ENCODE data around the gene SLC23A1.

SLC23A1 gene

DNA sequence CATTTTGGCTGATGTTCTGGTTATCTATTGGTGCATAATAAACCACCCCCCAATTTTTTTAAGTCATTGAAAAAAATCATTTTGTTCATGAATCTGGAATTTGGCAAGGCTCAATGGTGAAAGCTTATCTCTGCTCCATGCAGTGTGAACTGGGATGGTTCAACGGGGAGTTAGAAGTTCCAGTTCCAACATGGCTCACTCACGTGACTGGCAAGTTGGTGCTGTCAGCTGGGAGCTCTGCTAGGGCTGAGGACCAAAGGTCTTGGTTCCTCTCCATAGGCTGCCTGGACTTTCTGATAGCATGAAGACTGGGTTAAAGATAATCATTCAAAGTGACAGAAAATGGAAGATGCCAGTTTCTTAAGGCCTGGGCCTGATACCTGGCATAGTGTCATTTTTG, 23.9 kb upstream of the SLC23A1 start:
- no peak for DNase-seq

DNA sequence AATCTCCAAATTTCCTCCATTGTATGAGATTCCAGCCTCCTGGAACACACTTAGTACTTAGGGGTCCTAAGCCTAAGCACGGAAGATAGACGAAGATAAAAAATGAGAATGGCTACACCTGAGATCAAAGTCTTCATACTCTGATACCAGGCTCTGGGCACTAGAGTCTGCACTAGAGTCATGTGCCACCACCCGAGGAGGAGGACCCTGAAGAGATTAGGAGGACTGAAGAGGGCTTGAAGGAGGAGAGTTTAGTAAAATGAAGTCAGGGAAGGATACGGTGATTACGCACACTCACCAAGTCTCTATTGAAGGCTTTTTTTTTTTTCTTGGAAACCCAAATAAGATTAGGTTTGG, 21.4 kb upstream of the SLC23A1 start:
- no peak for DNase-seq

DNA sequence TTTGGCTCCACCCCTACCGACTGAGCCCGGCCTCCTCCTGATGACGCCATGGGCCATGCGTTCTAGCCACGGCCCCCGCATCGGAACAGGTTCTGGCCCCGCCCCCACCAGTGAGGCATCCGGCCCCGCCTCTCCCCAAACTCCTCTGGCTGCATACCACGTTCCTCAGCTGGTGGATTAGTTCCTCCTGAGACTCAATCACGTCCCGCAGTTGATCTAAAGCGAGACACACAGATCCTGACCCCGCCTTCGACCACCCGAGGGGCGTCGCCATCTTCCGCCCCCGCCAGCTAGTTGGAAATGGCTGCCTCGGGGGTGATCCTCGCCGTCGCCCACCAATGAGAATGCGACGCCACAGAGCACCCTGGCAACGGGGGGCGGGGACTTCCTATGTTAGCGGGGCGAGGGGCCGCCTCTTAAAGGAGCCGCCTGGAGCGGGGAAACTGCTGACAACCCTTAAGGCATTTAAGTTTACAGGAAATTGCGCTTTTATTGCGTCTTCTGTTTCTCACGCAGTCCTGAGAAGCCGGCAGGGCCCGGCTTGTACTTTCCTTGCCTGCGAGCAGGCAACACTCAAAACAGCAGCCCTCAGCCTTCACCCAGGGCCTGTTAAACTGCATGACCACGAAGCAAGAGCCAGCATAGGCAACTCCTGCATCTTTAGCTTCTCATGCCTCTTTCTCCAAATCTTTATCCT, 20.8 kb upstream of the SLC23A1 start, which contains the start of gene SPATA24:
SPATA24 (minus strand) TSS at position 303 of the 697 bp plus-strand sequence; CDS start at position 274, 29 bp downstream.
- DNase-seq, result peak; percentile 99

DNA sequence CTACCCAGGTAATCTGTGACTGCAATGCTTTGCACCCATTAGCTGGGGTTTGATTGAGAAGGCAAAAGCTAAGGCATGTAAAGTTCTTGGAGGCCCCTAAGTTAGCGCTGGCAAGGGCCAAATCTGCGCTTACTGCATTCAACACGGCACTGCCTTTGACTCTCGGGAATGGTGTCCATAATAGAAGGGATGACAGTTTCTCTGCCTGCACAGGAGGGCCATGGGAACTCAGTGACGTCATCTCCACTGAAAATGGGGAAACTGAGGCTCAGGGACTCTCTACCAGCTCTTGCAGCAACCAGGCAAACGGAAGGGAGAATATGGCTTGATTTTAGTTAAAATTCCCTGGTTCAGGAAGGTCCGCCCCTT, 20.3 kb upstream of the SLC23A1 start:
- DNase-seq, result no peak

DNA sequence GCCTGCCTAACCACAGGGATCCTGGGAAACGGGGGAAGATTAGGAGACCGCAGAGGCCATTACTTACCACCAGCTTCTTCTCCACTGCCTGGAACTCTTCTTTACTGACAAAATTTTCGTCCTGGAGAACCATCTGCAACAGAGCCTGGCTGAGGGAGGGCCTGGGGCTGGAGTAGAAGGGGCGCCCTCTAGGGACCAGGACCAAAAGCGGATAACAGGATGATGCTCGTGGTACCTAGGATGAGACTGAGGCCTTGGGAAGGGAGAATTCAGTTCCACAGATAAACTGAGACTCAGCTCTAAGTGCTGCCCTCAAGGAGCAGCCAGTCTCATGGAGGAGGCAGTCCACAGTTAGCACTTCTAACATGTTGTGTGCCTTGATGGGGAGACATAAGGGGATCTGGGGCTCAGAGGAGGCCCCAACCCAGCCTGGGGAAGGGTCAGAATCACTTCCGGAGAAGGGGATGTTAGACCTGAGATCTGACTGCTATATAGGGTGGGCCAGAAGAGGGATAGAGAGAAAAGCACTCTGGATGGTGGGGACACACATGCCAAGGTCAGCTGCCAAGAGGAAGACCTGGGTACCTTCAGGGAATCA, 19.6 kb upstream of the SLC23A1 start:
- no peak for DNase-seq

DNA sequence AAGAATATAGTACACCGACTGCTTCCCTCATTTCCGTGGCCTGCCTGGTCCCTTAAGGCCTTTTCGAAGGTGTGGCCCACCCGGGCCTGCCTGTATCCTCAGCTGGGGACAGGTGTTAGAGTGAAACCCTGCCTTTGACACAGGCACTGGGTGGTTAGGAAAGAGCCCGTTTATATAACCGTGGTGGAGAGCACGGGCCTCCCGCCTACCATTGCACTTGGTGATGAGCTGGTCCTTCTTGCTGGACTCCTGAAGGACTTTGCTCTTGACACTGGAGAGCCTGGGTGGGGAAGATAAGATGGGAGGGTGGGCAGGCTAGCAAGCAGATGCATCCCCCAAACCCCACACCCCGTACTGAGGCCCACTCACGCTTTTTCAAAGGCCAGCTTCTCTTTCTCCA, 18.4 kb upstream of the SLC23A1 start:
- no peak for DNase-seq

DNA sequence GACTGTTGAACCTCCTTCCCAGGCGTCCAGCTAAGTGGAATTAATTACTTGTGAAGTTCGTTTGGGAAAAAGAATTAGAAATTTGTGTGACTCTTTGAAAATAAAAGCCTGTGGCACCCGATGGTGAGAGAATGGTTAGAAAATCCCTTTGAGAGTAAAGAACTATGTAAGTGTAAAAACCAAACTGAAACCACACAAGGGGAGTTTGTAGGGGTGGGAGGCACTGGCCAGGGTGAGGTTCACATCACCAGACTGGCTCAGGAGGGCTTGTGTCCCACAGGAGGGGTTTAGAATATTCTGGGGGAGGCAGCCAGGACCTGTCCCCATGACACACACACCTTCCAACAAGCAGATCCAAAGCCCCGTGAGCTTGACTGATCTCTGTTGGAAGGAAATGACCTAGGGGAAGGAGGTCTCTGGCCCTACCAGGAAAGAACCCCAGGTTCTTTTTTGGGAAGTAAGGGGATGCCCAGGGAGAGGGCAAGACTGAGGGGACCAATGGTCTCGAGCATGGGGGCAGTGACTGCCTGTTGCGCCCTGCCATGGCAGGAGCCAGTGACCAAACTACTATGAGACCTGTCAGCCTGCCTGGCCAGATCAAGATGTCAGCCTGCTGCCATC, 16.5 kb upstream of the SLC23A1 start:
- DNase-seq, result no peak

DNA sequence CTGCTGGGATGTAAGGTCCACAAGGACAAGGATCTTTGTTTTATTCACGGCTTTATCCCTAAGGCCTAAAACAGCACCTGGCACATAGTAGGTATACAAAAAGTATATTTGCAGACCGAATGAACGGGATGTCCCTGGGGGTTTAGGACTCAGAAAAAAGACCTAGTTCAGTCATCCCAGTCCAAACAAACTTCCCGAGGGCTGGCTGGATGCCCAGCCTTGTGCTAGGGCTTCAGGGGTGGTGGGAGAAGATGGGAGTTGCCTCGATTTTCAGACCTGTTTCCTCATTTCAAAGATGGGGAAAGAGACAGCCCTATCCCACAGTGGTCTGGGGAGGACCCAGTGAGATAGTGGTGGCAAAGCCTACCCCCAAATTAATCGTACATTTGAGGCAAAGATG, 14.8 kb upstream of the SLC23A1 start:
- DNase-seq, result no peak

DNA sequence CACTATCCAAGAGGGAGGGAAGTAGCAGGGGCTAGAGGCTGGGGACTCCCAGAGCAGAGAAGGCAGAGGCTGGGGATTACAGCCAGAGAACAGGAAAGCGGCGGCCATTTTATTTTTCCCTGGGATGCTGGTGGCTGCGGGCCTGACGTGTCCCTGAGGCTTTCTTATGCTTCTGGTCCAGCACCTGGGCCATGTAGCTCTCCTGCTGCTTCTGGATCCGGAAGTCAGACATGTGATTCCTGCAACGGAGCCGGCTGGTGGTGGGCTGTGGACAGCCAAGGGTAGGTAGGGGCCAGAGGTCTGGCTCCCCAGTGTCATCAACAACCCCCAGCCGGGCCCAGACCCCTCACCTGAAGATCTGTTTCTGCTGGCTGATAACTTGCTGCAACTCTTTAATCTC, 13.6 kb upstream of the SLC23A1 start:
- DNase-seq, result no peak

DNA sequence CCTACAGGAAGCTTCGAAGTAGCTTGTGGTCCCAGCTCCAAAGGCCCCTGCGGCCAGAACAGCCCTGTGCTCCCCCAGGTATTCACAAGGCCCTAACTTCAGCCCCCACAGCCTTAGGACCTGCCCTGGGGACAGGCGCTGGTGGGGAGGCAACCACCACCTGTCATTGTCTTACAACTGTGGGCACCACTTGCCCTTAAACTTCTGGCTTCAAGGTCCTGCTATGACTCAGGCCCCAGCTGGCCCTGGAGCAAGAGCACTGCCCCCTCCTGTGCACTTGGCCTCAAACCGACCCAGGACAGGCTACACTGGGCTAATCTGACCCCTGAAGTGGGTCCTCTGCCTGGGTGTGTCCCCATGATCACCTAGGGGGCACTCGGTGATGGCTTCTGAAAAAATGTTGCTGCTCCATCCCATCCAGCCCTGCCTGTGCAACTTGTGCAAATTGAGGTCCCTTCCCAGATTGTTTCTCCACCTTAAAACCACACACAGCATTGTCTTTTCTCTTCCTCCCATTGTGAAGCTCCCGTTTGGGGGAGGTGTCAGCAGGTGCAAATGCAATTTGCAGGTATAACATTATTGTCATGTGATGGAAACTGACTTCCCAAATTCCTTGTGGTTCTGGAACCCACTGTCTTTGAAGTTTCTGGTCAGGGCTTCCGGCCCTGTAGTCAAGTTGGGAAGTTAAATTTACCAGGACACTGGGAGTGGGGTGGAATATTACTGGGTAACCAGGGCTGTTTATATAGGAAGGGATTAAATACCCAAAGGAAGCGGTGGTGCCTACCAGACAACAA, 12.9 kb upstream of the SLC23A1 start:
- no peak for DNase-seq

DNA sequence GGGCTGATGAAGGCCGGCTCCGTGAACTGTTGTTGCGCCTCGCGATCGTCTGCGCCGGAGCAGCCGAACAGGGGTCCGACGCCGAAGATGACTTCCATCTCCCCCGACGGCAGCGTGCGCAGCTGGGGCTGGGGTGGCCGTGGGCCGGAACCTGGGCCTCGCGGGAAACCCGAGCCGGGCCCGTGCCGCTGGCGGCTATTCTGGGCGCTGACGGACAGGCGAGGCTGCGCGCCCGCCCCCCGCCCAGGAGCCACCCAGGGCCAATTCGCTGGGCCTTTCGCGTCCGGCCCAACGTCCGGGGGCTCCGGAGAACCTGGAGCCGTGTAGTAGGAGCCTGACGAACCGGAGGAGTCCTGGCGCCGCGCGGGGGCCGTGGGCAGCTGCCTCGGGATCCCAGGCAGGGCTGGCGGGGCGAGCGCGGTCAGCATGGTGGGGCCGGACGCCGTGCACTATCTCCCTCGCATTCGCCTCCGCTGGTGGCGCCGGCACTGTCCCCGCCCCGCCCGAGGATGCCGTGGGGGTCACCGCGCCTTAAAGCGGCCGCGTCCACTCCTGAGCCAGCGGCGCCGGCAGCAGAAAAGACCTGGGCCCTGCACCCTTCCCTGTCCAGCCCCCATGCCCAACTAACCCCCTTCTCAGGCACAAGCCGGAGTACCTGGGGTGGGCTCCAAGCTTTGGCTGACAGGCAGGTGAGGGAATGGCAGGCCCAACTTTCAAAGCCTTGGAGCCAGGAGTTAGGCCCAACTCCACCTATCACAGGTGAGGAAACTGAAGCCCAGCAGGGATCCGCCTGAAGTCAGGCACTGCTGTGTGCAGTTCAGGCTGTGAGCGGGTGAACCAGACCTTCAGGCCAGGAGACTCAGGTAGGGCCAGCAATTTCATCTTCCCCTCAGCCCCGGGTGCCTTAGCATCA, 11.8 kb upstream of the SLC23A1 start, which contains the start of gene PROB1:
PROB1 (minus strand) TSS at position 451 of the 913 bp plus-strand sequence; CDS start at position 428, 23 bp downstream.
- DNase-seq, result no peak

DNA sequence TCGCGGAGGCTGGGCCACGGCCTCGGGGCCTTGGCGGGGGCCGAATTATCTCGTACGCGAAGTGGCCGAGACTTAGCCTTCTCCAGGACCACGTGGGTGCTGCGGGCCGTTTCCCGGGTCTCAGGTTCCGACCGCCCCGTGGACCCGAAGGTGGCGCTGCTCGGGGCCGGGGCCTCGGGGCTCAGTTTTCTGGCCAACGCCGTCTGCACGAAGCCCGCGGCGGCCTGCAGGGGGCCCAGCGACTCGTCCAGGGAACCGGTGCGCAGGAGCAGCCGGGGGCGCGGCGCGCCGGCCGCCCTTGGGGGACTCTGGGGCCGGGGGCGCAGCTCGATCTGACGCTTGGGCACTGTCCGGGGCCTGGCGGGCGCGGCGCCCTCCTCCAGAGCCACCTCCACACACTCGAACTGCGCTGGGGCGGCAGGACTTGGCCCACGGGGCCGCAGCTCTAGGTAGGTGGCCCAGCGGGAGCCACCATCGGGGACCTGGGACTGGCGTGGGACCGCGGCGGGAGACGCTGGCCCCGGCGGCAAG, 11.1 kb upstream of the SLC23A1 start:
- DNase-seq, result no peak

DNA sequence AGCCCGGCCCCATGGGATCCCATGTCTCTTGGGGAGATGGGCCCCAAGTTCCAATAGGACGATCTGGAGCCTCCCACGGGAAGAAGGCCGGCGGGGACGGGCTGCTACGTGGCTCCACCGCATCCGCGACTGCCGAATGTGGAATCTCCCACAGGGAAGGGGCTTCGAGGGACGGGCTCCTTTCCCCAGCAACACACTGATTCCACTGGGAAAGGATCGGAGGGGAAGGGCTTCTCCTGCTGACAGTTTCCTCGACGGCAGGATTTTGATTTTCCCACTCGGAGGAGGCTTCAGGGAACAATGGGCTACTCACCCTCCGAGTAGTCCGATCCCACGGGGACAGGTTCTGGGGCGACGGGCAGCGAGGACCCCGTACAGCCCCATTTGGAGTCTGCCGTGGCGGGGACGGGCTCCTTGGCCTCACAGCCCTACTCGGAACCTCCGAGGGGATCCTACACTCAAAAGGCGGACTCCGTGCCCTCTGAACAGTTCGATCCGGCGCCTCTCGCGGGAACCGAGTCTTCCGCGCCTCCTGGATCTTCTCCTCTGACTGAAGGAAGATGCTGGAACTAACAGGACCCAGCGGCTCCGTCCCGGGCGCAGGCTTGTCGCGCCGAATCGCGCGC, 10.5 kb upstream of the SLC23A1 start:
- no peak for DNase-seq

DNA sequence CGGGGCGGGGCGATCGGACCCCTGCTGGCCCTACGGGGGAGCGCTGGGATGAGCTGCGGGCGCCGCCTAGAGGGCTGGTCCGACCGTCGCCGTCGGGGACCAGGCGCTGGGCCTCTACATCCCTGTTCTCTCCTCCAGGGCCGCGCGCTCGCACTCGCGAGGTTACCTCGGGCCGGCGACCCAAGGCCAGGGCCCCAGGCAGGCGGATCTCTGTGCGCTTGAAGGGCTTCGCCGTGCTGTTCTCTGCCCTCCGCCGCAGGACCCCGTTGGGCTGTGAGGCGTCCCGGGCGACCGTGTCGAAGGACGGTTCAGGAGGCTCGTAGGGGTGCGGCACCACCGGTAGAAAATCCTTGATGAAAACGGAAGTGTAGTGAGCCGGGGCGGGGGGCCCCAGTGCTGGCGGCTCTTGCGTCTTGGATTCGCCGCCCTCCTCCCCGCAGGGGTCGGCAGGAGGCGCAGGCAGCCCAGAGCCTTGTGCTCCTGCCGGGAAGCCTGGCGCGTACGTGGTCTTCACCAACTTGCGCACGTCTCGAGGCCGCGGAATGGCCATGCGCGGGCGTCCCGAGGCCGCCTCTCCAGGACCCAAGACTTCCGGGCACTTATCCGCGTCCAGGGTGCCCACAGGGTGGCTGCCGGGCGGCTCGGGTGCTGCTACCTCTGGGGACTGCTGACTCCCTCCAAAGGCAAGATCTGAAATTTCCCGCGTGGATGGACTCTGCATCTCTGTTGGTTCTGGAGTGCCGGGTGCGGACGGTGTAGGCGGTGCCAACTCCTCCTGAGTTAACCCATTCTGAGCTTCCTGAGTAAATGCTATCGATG, 9.8 kb upstream of the SLC23A1 start:
- DNase-seq, result no peak

DNA sequence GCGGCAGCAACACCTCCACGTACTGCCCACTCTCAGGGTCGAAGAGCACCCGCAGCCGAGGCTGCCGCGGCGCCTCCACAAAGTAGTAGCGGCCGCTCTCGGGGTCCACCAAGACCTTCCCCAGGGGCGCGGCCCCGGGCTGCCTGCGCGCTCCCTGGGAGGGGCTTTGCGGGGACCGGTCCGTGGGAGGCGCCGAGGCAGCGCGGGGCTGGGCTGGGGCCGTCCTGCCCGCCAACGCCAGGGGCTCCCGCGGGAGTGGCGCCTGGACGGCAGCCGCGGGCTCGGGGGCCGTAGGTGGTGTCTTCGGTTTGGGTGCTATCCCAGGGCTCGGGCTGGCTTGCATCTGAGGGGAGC, 9.2 kb upstream of the SLC23A1 start:
- no peak for DNase-seq

DNA sequence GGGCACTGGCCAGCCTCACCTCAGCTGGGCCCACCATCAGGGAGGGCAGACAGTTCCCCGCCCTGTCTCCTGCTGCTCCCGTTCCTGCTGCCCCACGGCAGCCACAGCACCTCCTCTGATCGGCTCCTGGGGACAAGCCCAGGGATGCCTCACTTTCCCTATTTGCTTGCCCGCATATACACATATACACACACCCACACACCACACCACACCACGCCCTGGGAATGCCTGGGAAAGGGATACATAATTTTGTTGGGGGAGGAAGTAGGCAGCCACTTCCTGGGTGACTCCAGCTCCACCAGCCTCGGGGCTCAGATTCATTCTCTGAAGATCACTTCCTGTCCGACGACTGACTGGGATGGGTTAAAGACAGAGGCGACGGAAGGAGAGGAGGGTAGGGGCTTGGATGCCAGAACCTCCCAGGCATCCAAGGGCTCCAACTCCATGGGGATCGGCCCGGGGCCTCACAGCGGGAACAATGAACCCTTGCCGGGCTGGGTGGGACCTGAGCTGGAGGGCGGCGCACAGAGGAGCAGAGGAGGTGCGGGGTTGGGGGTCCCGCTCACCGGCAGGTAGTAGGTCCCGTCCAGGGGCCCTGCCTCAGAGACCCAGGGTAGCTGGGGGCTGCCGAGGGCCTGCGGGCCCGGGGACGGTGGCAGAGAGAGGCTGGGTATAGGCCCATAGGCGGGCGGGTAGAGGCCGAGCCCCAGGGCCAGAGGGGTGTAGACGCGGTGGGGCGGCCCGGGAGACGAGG, 8.7 kb upstream of the SLC23A1 start:
- no peak for DNase-seq

DNA sequence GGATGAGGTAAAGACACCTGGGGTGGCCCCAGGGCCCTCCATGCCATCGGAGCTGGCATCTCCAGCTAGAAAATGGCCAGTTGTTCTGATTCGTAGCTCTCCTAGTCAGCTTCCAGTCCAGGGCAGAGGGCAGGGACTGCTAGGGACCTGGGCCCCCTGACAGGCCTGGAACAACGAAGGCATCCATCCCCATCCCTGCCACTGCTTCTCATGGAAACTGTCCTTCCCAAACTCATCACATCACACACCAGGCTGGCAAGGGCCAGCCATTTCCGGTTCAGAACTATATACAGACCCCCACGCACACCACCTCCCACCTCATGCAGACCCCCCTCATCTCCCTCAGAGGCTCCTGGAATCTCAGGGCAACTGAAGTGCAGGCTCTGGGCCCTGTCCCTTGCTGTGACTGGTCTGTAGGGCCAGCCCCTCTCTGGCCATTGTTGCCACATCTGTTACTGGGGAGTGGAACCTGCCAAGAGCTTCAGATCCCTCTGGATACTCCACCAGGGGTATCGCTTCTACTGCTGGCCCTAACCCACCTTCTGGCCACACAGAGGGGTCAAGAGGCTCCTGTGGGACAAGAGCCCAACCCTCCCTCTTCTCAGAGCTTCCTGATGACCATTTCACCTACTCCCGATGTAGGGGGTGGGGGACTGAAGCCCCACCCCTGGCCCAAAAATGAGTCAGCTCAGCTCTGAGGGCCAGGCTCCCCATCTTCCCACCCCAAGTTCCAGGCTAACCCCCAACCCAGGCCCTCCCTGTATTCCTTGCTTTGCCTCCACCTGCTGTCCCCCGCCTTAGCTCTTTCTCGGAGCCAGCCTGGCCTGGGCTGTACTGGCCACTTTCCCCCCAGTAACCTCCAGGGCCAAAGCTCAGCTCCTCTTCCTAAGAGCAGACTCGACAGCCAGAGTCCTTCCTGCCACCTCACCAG, 7.8 kb upstream of the SLC23A1 start:
- DNase-seq, result no peak

DNA sequence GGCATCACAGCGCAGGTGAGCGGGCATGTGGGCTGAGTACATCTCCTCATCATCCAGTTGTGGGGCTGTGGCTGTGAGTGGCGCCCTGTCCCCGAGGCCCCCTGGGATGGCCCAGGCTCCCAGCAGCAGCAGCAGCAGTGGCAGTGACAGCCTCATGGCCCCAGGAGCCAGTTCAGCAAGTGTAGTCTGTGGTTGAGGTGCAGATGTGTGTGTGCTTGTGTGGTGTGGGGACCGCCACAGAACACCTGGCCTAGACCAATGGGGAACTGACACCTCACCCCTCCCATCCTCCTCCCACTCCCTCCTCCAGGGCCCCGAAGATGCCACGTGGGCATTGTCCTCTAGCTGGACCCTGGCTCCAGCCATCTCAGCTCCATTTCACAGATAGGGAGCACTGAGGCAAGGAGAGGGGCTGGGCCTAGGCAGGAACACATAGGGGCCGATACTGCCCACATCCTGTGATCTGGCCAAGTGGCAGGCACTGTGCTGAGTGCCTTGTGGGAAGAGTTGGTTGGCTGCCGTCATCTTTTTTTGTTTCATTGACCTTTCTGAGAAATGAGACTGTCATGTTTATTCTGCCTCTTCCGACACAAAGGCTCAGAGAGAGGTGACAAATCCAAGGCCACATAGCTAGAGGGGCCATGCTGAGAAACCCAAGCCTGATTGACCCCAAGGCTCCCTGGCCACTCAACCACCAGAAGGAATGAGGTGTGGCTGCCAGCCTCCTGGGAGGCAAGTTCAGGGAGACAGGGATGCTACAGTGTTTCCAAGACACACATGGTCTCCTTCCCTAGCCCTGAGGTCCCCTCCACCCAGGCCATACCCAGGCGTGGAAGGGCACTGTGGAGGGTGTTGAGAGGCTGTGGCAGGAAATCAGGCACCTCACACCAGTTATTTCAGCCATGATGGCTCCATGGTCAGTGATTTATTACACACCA, 6.9 kb upstream of the SLC23A1 start, which contains the start of gene MZB1:
MZB1 (minus strand) TSS at position 213 of the 938 bp plus-strand sequence; CDS start at position 156, 57 bp downstream.
- no peak for DNase-seq

All from amniotic stem cell (primary cell).